ENCODE data around the gene CASP2. TPM values are rescaled to one million over a fixed set of nuclear protein-coding genes. Genes with fewer than 3 reads are reported as not detected.
A peak's percentile ranks its signal among the peaks of the same experiment; 100 is the strongest.

CASP2 gene
- total RNA-seq, 6 experiments from 2014 or later = 5.3 to 8.7 (median 6.7) TPM

DNA sequence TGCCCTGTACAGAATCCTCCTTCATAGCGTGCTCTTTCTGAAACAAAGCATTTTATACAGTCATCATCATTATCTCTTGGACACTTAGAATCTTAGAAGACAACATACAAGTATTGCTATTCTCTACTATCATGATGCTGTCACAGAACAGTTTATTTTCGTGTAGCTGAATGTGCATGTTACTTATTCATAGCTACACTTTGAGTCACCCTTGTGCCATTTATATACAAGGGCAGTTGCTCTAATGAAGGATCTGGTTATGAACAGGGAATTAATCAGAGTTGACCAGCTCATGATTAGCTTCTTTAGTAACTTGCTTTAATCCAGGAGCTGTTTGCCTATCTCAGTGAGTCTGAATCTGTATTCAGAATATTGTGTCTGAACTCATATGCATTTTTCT, 11.2 kb downstream of the CASP2 start:
- Histone ChIP-seq H3K27me3 (no peaks in the 10 kb centered on the region), H3K4me3 (no peak overlapping the region), H3K27ac (no peak overlapping the region), H3K9me3 (no peaks in the 10 kb centered on the region), H3K36me3 (peaks cover 2 to 84% (median 30%) of the 10 kb centered on the region in 4 donors), H3K4me1 (no peaks in the 10 kb centered on the region)
- 82% methylated on average over 2 of the region's 2 CpGs for WGBS (ENCODE audit: insufficient coverage, low coverage, low lambda C conversion rate, missing lambda C conversion rate)
- TF ChIP-seq POLR2A (IDR thresholded peaks at IDR 0.05) = no peak
- TF ChIP-seq, protein P1, sequence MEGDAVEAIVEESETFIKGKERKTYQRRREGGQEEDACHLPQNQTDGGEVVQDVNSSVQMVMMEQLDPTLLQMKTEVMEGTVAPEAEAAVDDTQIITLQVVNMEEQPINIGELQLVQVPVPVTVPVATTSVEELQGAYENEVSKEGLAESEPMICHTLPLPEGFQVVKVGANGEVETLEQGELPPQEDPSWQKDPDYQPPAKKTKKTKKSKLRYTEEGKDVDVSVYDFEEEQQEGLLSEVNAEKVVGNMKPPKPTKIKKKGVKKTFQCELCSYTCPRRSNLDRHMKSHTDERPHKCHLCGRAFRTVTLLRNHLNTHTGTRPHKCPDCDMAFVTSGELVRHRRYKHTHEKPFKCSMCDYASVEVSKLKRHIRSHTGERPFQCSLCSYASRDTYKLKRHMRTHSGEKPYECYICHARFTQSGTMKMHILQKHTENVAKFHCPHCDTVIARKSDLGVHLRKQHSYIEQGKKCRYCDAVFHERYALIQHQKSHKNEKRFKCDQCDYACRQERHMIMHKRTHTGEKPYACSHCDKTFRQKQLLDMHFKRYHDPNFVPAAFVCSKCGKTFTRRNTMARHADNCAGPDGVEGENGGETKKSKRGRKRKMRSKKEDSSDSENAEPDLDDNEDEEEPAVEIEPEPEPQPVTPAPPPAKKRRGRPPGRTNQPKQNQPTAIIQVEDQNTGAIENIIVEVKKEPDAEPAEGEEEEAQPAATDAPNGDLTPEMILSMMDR (IDR thresholded peaks at IDR 0.05) = no peak
- intact Hi-C loops (cut with DNase I) = loop anchor here in 1 of 2 donors (10.0 kb wide), 1 partner anchor 55 kb away; no protein-coding TSS in a partner anchor
- ATAC-seq (no peak), DNase-seq (no peak)

DNA sequence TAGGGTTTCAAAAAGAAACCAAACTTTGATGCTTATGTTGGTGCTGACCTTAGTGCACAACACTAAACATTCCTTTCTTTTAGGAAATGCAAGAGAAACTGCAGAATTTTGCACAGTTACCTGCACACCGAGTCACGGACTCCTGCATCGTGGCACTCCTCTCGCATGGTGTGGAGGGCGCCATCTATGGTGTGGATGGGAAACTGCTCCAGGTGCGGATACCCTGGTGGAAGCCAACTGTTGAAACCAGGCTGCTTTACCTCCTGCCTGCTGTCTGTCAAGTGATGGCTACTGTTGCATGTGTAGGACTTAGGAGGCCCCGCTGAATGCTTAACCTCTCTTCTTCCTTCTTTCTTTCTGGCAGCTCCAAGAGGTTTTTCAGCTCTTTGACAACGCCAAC, 11.7 kb downstream of the CASP2 start:
- ATAC-seq = peak; percentile 95 to 96 (median 96)
- TF ChIP-seq, protein P1 (IDR thresholded peaks at IDR 0.05) = peak; percentile 41 to 70 (median 62)
- TF ChIP-seq POLR2A (IDR thresholded peaks at IDR 0.05) = no peak
- intact Hi-C loops (cut with DNase I) = loop anchor here in 1 of 2 donors (10.0 kb wide), 1 partner anchor 55 kb away; no protein-coding TSS in a partner anchor

DNA sequence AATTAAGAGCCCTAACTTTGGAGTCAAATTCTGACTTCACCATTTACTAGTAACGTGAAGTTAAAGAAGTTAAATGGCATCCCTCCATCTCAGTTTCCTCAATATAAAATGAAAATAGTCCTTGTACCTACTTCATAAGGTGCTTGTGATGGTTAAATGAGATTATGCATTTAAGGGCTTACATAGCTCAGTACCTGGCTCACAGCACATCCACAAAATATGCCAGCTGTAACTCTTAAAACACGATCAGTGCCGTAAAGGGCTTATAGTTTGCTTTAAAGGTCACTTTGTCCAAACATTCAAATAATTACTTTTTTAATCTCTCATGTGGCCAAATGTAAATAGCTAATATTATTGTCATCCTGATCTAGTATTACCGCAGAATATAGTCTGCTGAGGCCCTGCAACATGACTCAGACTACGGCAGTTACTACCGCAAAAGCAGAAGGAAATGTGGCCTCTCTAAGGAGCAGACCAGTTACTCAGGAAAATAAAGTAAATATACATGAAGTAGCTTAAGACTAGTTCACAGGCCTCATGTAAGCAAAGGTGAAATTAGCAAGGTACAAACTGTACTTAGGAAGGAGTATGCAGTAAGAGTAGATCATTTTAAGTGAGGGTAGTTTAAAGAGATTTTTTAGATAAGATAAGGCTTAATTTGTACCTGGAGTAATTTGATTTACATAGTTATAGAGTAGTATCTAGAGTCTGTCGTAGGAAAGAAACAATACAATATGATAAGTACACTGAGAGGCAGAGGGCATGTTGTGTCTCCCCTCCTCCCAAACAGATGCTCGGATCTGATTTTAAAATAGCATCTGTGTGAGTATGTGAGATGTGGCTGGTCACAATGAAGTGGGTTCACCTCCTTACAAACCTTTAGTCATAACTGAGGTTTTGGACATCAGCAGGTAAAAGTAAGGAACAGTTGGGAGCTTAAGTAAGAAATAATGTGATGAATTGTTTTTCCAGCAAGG, 13.1 kb downstream of the CASP2 start:
- Histone ChIP-seq H3K27ac (no peak overlapping the region), H3K9me3 (no peaks in the 10 kb centered on the region), H3K4me1 (peaks cover 0 to 10% (median 2%) of the 10 kb centered on the region in 4 donors), H3K36me3 (peaks cover 0 to 74% (median 24%) of the 10 kb centered on the region in 4 donors), H3K4me3 (no peak overlapping the region), H3K27me3 (no peaks in the 10 kb centered on the region)
- TF ChIP-seq, protein P1 (IDR thresholded peaks at IDR 0.05) = no peak
- TF ChIP-seq POLR2A (IDR thresholded peaks at IDR 0.05) = no peak
- no peak for ATAC-seq
- DNase-seq = no peak
- WGBS (ENCODE audit: insufficient coverage, low coverage, low lambda C conversion rate, missing lambda C conversion rate) = 69% methylated on average over 8 of the region's 8 CpGs
- intact Hi-C loops (cut with DNase I) = no loop called here

More for the DNA sequence above, 11.7 kb downstream of the CASP2 start:
- Histone ChIP-seq H3K4me1 (no peaks in the 10 kb centered on the region), H3K4me3 (no peak overlapping the region), H3K27me3 (no peaks in the 10 kb centered on the region), H3K27ac (no peak overlapping the region), H3K9me3 (no peaks in the 10 kb centered on the region), H3K36me3 (peaks cover 0 to 84% (median 28%) of the 10 kb centered on the region in 4 donors)
- DNase-seq = peak; percentile 57 to 71 (median 64)
- WGBS (ENCODE audit: insufficient coverage, low coverage, low lambda C conversion rate, missing lambda C conversion rate) = 40% methylated on average over 2 of the region's 8 CpGs

DNA sequence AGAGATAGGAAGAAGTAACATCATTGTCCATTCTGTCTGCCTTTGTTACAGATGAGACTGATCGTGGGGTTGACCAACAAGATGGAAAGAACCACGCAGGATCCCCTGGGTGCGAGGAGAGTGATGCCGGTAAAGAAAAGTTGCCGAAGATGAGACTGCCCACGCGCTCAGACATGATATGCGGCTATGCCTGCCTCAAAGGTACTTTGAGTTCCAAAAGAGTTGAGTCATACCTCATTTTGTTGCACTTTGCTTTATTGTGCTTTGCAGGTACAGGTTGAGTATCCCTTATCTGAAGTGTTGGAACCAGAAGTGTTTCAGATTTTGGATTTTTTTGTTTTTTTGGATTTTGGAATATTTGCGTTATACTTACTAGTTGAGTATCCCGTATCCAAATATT, 15.6 kb downstream of the CASP2 start:
- no peaks in the 10 kb centered on the region for H3K9me3 ChIP-seq
- TF ChIP-seq POLR2A (IDR thresholded peaks at IDR 0.05) = no peak
- TF ChIP-seq, protein P1 (IDR thresholded peaks at IDR 0.05) = no peak
- no peak overlapping the region for H3K4me3 ChIP-seq
- no peak overlapping the region for H3K27ac ChIP-seq
- H3K36me3 ChIP-seq = peaks cover 0 to 64% (median 21%) of the 10 kb centered on the region in 4 donors
- DNase-seq = no peak
- intact Hi-C loops (cut with DNase I) = no loop called here
- no peaks in the 10 kb centered on the region for H3K27me3 ChIP-seq
- WGBS (ENCODE audit: insufficient coverage, low coverage, low lambda C conversion rate, missing lambda C conversion rate) = 93% methylated on average over 9 of the region's 10 CpGs
- peaks cover 0 to 10% (median 2%) of the 10 kb centered on the region in 4 donors for H3K4me1 ChIP-seq
- ATAC-seq = no peak
